ENCODE data around the gene PFKFB2.

Gene PFKFB2

DNA sequence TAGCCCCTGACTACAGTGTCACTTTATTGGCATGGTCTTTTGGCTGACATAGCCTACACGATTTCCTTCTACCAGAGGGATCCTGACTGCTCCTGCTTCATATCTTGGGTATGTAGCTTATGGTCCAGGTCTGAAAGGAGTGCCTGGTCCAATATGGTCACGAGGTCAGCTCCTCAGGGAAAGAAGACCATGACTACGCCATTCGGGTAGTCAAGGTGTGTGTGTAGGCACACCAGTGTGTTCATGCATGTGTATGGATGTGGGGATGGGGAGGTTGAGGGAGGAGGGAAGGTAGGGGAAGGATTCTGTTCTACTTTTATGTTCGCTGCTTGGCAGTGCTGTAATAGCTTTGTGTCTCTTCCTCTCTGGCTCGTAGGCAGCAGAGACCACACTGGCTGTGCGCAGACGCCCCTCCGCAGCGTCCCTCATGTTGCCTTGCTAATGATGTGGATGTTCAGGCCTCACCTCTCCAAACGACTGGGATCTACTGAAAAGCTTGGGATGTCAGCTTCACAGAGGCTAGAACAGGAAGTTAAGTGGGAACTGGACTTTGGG is 25.6 kb downstream of the PFKFB2 start:
- intact Hi-C loops (cut with DNase I), result no loop called here
- no peak for DNase-seq

- DNase-seq, result no peak
- intact Hi-C loops (cut with DNase I), result loop anchor here (5.0 kb wide), 1 partner anchor 328 kb away; no protein-coding TSS in a partner anchor
Measured at GRCh38 chr1:207079706-207080241, 26.7 kb downstream of the PFKFB2 start.

DNA sequence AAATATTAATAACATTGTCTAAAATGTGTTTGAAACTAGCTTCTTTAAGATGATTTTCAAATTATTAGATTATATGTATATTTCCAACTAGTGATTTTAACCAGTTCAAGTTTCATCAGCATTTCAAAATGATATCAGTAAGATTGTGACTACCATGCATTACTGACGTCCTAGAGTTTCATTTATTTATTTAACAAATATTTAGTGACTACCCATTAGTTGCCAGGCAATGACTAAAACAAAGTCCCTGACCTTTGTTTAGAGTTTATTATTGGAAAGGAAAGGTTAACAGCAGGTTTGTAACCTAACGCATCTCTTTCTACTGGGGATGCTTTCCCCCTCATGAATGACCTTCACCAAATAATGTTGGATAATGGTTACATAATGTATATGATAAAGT is 28.0 kb downstream of the PFKFB2 start:
- no peak for DNase-seq
- intact Hi-C loops (cut with DNase I), result loop anchor here (5.0 kb wide), 1 partner anchor 326 kb away; no protein-coding TSS in a partner anchor

DNA sequence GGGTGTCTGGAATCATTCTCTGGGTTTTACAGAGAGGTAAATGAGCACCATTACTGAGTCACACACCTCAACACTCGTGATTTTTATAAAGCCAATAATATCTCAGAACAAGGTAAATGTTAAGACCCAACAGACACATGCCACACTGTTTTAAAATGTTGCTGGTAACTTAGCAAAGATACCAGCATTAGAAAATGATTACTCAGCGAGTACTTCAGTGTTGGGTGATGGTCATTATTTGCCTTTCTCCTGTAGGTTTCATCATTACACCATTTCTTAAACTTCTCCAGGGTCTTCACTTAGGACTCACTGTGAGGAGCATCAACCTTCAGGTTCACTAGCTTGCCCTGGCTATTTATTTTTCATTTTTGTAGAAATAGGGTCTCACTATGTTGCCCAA is 28.7 kb downstream of the PFKFB2 start:
- intact Hi-C loops (cut with DNase I), result loop anchor here (5.0 kb wide), 1 partner anchor 325 kb away; no protein-coding TSS in a partner anchor
- no peak for DNase-seq

DNA sequence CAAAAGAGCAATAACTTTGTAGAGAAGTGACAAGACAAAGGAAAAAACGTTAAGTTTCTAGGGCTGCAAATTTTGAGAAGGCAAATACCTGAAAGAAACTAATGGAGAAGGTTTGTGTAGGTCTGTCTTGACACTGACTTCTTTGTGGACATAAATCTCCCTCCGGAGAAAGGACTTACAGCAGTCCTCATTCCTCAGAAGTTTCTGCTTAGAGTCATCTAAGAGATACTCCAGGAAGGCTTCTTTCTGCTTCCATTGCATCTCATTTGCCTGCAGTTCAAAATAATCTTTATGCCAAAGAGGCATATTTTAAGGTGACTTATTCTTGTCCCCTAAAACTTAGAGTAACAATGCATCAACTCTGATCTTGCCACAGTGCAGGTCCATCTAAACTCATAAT is 31.2 kb downstream of the PFKFB2 start:
- intact Hi-C loops (cut with DNase I), result loop anchor here (5.0 kb wide), 1 partner anchor 323 kb away; no protein-coding TSS in a partner anchor
- DNase-seq, result no peak

- intact Hi-C loops (cut with DNase I), result loop anchor here (5.0 kb wide), 1 partner anchor 323 kb away; no protein-coding TSS in a partner anchor
- DNase-seq, result peak in 39 of 42 donors; percentile 11 to 86 (median 53)
Measured at GRCh38 chr1:207084701-207085180, 31.7 kb downstream of the PFKFB2 start.

DNA sequence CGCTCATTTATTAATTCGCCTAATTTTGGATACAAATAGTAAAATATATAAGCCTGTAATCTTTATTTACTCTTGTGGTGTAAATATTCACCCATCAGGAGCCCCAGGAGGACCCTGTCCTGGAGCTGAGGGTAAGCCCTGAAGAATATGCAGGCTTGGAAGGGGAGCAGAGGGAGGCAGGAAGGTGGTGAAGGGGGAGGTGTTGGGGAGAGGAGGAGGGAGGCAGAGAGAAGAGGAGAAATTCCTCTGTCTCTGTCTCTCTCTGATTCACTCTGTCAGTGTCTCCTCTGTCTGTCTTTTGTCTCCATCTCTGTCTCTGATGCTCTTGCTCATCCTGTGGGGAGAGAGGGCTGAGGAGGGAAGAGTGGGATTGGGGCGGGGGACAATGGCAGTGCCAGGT is 32.8 kb downstream of the PFKFB2 start:
- intact Hi-C loops (cut with DNase I), result no loop called here
- DNase-seq, result no peak

DNA sequence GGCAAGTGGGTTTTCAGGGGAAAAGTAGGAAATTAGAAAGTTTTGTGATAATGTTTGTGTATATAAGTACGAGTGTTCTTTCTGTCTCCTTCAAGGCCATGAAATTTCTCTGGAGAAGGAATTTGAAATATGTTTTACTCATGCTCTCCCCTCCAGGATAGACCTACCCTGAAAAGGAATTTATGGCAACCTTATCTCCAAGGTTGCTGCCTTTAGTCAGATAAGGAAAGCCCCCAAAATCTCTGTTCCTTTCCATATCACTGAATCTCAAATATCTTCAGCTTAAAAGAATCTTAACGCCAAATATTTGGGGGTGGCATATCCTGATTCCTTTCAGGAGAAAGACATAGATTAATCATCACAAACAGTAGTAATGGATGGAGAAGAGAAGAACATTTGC is 35.1 kb downstream of the PFKFB2 start:
- intact Hi-C loops (cut with DNase I), result no loop called here
- no peak for DNase-seq

- intact Hi-C loops (cut with DNase I), result no loop called here
- no peak for DNase-seq
Measured at GRCh38 chr1:207088701-207089626, 35.9 kb downstream of the PFKFB2 start, which contains the start of gene C4BPB. TSS of gene C4BPB (plus strand) at chr1:207088860. CDS start at chr1:207089532, 672 bp downstream.

DNA sequence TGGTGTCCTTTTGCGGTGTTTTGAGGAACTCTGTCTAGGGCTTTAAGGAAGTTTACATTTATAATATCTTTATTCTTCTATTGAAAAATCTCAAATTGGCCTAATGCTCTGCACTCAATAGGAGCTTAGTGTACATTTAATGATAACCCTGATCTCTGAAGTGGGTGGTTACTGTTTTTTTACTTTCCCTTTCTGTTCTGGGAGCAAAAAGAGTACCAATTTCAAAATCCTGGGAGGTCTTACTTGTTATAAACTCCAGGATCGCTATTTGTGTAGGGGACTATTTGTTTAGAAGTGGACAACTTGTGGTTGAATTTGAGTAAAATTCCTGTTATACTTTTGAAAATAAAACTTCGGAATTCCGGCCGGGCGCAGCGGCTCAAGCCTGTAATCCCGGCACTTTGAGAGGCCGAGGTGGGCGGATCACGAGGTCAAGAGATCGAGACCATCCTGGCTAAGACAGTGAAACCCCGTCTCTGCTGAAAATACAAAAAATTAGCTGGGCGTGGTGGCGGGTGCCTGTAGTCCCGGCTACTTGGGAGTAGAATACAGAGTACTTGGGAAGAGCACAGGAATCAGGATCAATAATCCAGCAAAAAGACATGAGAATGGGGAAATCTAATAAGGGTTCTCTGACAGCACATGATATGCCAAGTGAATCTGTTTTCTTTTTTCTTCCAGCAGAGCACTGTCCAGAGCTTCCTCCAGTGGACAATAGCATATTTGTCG is 36.7 kb downstream of the PFKFB2 start:
- intact Hi-C loops (cut with DNase I), result no loop called here
- DNase-seq, result no peak

GRCh38 chr1:207091200-207091908 is 38.3 kb downstream of the PFKFB2 start:
- intact Hi-C loops (cut with DNase I), result no loop called here

GRCh38 chr1:207093944-207094343 is 40.9 kb downstream of the PFKFB2 start:
- intact Hi-C loops (cut with DNase I), result no loop called here
- no peak for DNase-seq

More at GRCh38 chr1:207091200-207091908, 38.3 kb downstream of the PFKFB2 start:
- DNase-seq, result no peak

DNA sequence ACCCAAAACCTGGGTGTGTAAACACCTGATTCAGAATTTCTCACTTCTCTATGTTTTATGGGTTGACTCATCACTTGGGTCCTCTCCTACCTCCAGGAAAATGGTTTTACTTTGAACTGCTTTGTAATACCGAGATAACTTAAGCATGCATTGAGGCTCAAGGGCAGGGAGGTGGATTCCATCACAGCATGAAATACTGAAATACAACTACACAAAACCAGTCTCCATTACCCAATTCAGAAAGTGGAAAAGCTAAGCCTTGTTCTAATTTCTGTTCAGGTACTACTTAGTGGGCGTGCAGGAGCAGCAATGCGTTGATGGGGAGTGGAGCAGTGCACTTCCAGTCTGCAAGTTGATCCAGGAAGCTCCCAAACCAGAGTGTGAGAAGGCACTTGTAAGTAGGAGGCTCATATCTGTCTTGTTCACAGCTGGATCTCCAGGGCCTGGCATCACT is 44.8 kb downstream of the PFKFB2 start:
- intact Hi-C loops (cut with DNase I), result no loop called here
- peak in 3 of 42 donors; percentile 6 to 28 (median 9) for DNase-seq

DNA sequence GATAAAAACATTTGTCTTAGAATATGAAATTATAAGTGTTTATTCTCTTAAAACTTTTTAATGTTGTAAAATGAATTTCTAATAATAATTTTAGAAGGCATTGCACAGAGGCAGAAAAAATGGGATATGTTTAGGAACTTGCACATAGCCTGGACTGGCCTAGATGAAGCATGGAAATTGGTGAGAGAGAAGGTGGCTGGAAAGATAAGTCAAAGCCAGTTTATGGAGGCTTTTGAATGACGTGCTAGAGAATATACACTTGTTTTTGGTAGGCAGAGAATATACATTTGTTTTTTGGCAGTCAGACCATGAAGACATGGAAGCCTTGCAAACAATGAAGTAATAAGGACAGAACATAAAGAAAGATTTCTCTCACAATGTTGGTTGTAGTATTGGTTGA is 48.6 kb downstream of the PFKFB2 start:
- DNase-seq, result no peak
- intact Hi-C loops (cut with DNase I), result no loop called here

DNA sequence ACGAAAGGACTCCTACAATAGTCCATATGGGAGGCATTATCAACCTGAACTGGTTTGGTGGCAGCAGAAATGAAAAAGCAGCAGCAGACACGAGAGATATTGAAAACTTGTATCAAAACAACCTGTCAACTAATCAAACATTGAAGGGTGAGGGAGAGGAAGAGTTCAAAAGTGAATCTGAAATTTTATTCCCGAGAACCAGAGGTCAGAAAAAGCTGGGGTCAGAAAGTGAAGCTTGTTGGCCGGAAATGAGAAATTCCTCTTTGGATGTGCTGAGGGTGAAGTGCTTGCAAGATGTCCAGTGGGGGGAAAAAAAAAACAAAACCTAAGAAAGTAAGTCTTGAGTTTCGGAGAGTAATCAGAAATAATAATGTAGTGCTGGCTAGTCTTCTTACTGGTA is 49.1 kb downstream of the PFKFB2 start:
- no peak for DNase-seq
- intact Hi-C loops (cut with DNase I), result no loop called here

DNA sequence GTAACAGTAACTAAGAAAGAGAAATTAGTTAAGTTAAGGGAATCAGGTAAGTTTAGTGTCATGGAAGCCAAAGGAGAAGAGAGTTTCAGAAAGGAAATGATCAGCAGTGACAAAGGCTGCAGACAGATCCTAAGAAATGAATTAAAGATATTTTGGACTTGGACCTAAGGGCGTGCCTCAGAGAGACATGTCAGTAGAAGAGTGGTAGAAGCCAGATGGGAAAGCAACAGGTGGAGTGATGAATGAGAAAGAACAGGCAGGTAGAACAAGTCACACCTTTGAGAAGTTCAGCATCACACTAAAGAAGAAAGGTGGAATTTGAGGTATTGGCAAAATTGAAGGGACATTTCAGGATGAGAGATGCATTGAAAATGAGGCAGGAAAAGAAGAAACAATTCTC is 49.6 kb downstream of the PFKFB2 start:
- no peak for DNase-seq
- intact Hi-C loops (cut with DNase I), result no loop called here

DNA sequence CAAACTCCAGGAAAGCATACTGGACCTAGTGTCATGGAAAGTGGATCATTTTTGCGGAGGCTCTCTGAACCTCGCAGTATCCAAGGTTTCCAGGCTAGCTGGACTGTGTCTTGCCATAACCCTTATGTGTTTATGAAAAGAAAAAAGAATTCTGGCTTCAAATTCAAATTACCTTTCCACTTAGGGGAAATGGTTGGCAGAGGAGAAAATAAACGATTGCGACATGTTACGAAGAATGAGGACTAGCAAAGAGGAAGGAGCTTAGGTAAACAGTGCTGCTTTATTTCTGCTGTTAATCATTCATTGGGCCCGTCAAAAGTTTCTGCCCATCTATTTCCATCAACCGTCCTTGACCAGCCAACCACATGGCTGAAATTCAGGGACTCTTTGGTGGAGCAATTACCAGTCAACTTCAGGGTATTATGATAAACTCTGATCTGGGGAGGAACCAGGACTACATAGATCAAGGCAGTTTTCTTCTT is 50.9 kb downstream of the PFKFB2 start, which contains the start of gene C4BPA:
C4BPA (plus strand) TSS at position 342 of the 482 bp plus-strand sequence. CDS start 8,793 bp downstream, outside the sequence.
- no peak for DNase-seq
- intact Hi-C loops (cut with DNase I), result no loop called here

GRCh38 chr1:207109004-207109403 is 55.9 kb downstream of the PFKFB2 start:
- intact Hi-C loops (cut with DNase I), result no loop called here
- no peak for DNase-seq

Data from head of caudate nucleus (tissue), 42 donors.